ENCODE data around the gene OR51E2. TPM values are rescaled to one million over a fixed set of nuclear protein-coding genes. Genes with fewer than 3 reads are reported as not detected.
A peak's percentile ranks its signal among the peaks of the same experiment; 100 is the strongest.

The OR51E2 gene
- total RNA-seq, 2 donors from 2014 or later = 10.6 to 100 TPM

DNA sequence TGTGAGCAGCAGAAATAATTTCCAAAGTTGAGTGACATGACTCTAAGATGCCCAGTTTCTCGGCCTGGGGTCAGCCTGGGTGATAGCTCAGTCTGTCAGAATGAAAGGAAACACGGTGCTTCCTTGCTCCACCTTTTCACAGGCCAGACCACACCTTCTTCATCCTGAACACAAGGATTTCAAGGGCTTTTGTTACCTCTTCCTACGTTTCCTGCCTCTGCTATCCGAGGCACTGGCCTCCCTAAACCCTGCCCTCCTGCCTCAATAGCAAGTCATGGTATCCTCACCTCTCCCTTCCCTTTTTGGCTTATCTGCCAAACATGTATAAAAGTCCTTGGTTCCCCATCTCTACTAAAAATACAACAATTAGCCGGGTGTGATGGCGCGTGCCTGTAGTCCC, 55.6 kb downstream of the OR51E2 start:
- Histone ChIP-seq H3K4me1 (replicated peaks) (no peaks in the 10 kb centered on the region), H3K36me3 (no peaks in the 10 kb centered on the region), H3K9me3 (no peaks in the 10 kb centered on the region), H3K27me3 (replicated peaks; ENCODE audit: insufficient read depth) (no peaks in the 10 kb centered on the region), H3K4me3 (no peak overlapping the region), H3K27ac (no peak overlapping the region)
- DNase-seq (ENCODE audit: low spot score) = no peak
- TF ChIP-seq POLR2AphosphoS5 (IDR thresholded peaks at IDR 0.05) (no peak), POLR2A (IDR thresholded peaks at IDR 0.05) (no peak)
- TF ChIP-seq, protein P1, sequence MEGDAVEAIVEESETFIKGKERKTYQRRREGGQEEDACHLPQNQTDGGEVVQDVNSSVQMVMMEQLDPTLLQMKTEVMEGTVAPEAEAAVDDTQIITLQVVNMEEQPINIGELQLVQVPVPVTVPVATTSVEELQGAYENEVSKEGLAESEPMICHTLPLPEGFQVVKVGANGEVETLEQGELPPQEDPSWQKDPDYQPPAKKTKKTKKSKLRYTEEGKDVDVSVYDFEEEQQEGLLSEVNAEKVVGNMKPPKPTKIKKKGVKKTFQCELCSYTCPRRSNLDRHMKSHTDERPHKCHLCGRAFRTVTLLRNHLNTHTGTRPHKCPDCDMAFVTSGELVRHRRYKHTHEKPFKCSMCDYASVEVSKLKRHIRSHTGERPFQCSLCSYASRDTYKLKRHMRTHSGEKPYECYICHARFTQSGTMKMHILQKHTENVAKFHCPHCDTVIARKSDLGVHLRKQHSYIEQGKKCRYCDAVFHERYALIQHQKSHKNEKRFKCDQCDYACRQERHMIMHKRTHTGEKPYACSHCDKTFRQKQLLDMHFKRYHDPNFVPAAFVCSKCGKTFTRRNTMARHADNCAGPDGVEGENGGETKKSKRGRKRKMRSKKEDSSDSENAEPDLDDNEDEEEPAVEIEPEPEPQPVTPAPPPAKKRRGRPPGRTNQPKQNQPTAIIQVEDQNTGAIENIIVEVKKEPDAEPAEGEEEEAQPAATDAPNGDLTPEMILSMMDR (IDR thresholded peaks at IDR 0.05) = no peak
- 77% methylated on average over 7 of the region's 7 CpGs for WGBS
- intact Hi-C loops (cut with DNase I) = no loop called here

DNA sequence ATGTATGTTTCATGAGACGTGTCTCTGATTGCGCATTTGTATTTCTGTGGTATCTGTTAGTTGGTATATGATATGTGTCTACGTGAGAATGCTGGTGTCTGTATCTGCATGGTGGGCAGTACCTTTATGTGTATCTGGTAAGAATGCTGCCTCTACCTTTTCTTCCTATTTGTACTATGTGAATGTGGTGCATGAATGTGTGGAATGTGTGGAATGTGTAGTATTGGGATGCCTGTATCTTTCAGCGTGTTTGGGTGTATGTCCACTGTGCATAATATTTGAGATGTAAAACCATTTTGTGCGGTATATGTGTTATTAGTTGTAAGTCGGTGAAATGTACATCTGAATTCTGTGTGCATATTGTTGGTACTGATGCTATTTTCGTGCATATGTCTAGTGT, 56.2 kb downstream of the OR51E2 start:
- no peak for DNase-seq (ENCODE audit: low spot score)
- intact Hi-C loops (cut with DNase I) = no loop called here
- TF ChIP-seq POLR2AphosphoS5 (IDR thresholded peaks at IDR 0.05) = no peak
- no peak for TF ChIP-seq POLR2A (IDR thresholded peaks at IDR 0.05)
- TF ChIP-seq, protein P1 (IDR thresholded peaks at IDR 0.05) = no peak
- H3K4me3 ChIP-seq = no peak overlapping the region
- H3K9me3 ChIP-seq = no peaks in the 10 kb centered on the region
- no peaks in the 10 kb centered on the region for H3K4me1 ChIP-seq (replicated peaks)
- no peaks in the 10 kb centered on the region for H3K36me3 ChIP-seq
- 88% methylated on average over 7 of the region's 7 CpGs for WGBS
- H3K27me3 ChIP-seq (replicated peaks; ENCODE audit: insufficient read depth) = no peaks in the 10 kb centered on the region
- H3K27ac ChIP-seq = no peak overlapping the region

DNA sequence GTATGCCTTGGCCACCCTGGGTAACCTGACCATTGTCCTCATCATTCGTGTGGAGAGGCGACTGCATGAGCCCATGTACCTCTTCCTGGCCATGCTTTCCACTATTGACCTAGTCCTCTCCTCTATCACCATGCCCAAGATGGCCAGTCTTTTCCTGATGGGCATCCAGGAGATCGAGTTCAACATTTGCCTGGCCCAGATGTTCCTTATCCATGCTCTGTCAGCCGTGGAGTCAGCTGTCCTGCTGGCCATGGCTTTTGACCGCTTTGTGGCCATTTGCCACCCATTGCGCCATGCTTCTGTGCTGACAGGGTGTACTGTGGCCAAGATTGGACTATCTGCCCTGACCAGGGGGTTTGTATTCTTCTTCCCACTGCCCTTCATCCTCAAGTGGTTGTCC, 57.7 kb downstream of the OR51E2 start:
- 96% methylated on average over 6 of the region's 6 CpGs for WGBS
- H3K27me3 ChIP-seq (replicated peaks; ENCODE audit: insufficient read depth) = no peaks in the 10 kb centered on the region
- no peak overlapping the region for H3K27ac ChIP-seq
- H3K9me3 ChIP-seq = no peaks in the 10 kb centered on the region
- H3K36me3 ChIP-seq = no peaks in the 10 kb centered on the region
- no peak overlapping the region for H3K4me3 ChIP-seq
- intact Hi-C loops (cut with DNase I) = loop anchor here (5.0 kb wide), 1 partner anchor 57 kb away; the partner anchor contains the start of gene OR51E2
- DNase-seq (ENCODE audit: low spot score) = no peak
- TF ChIP-seq, protein P1 (IDR thresholded peaks at IDR 0.05) = no peak
- no peak for TF ChIP-seq POLR2A (IDR thresholded peaks at IDR 0.05)
- TF ChIP-seq POLR2AphosphoS5 (IDR thresholded peaks at IDR 0.05) = no peak
- no peaks in the 10 kb centered on the region for H3K4me1 ChIP-seq (replicated peaks)

DNA sequence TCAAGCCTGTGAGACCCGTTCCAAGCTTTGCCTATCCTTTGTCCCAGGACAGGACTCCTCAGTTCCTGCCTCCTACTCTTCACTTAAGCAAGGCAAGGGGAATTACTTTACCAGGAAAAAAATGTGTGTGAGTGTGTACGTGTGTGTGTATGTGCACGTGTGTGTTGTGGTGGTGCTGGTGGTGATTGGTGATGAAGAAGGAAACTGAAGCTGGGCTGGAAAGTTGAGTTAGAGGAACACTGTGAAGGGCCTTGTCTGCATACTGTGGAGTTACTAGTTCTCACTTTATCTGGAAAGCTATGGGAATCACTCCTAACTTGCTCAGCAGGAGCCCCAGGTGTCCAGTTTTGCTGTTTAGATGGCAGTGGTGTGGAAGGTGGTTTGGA, 60.0 kb downstream of the OR51E2 start:
- Histone ChIP-seq H3K4me3 (no peak overlapping the region), H3K4me1 (replicated peaks) (no peaks in the 10 kb centered on the region), H3K27ac (peak overlapping the region; percentile 68 to 72), H3K27me3 (replicated peaks; ENCODE audit: insufficient read depth) (no peaks in the 10 kb centered on the region), H3K36me3 (no peaks in the 10 kb centered on the region), H3K9me3 (no peaks in the 10 kb centered on the region)
- no peak for DNase-seq (ENCODE audit: low spot score)
- WGBS = 88% methylated on average over 3 of the region's 3 CpGs
- intact Hi-C loops (cut with DNase I) = loop anchor here (2.0 to 5.0 kb wide), 2 partner anchors 60 to 189 kb away; partner anchors contain the start of gene OR51E2
- TF ChIP-seq POLR2A (IDR thresholded peaks at IDR 0.05) = no peak
- no peak for TF ChIP-seq POLR2AphosphoS5 (IDR thresholded peaks at IDR 0.05)
- TF ChIP-seq, protein P1 (IDR thresholded peaks at IDR 0.05) = no peak

DNA sequence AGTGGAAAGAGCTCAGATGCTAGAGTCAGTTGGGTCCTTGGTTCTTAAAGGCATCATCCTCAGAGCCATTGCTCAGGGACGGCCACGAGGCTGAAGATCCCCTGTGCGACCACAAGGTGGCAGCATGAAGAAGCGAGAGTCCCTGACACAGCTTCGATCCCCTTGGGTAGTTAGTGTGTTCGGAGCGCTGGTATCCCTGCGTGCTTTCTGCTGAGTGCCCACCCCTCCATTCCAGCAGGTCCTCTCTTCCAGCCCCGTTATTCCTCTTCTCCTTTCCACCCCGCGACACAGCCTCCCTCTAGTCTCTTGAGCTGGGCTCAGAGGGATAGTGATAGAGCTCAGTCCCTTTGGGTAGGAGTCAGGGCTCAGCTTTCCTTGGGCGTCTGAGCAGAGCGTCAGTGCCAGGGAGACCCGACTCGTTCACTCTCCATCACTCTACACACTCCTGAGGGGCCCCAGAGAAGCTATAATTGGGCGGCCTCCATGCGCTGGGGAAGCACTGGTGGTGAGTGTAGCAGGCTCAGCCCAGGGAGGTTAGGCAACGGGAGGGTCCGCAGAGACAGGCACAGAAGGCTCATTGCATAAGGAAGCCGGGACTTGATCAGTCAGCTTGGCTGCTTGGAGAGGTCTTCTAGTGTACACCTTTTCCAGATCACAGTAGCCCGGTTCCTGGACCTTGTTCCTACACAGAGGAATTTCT, 60.5 kb downstream of the OR51E2 start, which contains the start of gene OR51D1:
Gene OR51D1 (plus strand): TSS at position 516 of the 700 bp plus-strand sequence. CDS start 2,314 bp downstream, outside the sequence.
- H3K36me3 ChIP-seq = no peaks in the 10 kb centered on the region
- no peaks in the 10 kb centered on the region for H3K4me1 ChIP-seq (replicated peaks)
- peak; percentile 71 for DNase-seq (ENCODE audit: low spot score)
- intact Hi-C loops (cut with DNase I) = loop anchor here (2.0 to 5.0 kb wide), 2 partner anchors 60 to 190 kb away; partner anchors contain the start of gene OR51E2
- H3K9me3 ChIP-seq = no peaks in the 10 kb centered on the region
- 35% methylated on average over 21 of the region's 21 CpGs for WGBS
- peak within 1 kb of the TSS in 1 of 2 donors; percentile 12 for H3K4me3 ChIP-seq
- no peaks in the 10 kb centered on the region for H3K27me3 ChIP-seq (replicated peaks; ENCODE audit: insufficient read depth)
- TF ChIP-seq POLR2AphosphoS5 (IDR thresholded peaks at IDR 0.05) (peak; percentile 20), POLR2A (IDR thresholded peaks at IDR 0.05) (no peak)
- TF ChIP-seq, protein P1 (IDR thresholded peaks at IDR 0.05) = peak; percentile 73 to 91 (median 86)
- peak within 1 kb of the TSS; percentile 68 to 72 for H3K27ac ChIP-seq
